NT2/D1 (cell line): ENCODE results near the gene PDCD4.

ENCODE experiments used
- DNase-seq: peaks from one replicate; pipeline ENCODE4 v3.0.0-alpha.2; 2011; ENCODE audit warnings: low read depth, low spot score
- H3K27me3 ChIP-seq: 2 replicates; pipeline ENCODE4 v1.6.0; 2011; ENCODE audit warnings: mild to moderate bottlenecking; ENCODE audit not compliant: insufficient read length, insufficient read depth
- H3K36me3 ChIP-seq: 2 replicates; pipeline ENCODE4 v1.6.1; 2011; ENCODE audit warnings: mild to moderate bottlenecking, low read length, mixed read lengths; ENCODE audit not compliant: insufficient read depth, insufficient read length
- H3K4me1 ChIP-seq: 2 replicates; pipeline ENCODE4 v1.5.1; 2011; ENCODE audit not compliant: insufficient read depth, insufficient read length
- H3K4me3 ChIP-seq: 2 replicates; pipeline ENCODE4 v1.5.1; 2011; ENCODE audit warnings: low read depth; ENCODE audit not compliant: insufficient read length
- H3K9ac ChIP-seq: 2 replicates; pipeline ENCODE4 v1.6.0; 2011; ENCODE audit warnings: low read depth; ENCODE audit not compliant: insufficient read length
- H3K9me3 ChIP-seq: 2 replicates; pipeline ENCODE4 v1.5.1; 2011; ENCODE audit warnings: mild to moderate bottlenecking, low read length; ENCODE audit not compliant: insufficient read depth
- SUZ12 ChIP-seq: IDR thresholded peaks from 2 replicates; pipeline ENCODE4 v1.6.1; 2011; ENCODE audit not compliant: insufficient read length, insufficient read depth; ENCODE audit errors: extremely low read depth
- YY1 ChIP-seq: IDR thresholded peaks from 2 replicates; pipeline ENCODE4 v1.6.1; 2011; ENCODE audit not compliant: insufficient read length, insufficient read depth
- ZNF274 ChIP-seq: IDR thresholded peaks from 2 replicates; pipeline ENCODE4 v1.6.1; 2011; ENCODE audit warnings: mild to moderate bottlenecking, low read depth, low read length

The PDCD4 gene

DNA sequence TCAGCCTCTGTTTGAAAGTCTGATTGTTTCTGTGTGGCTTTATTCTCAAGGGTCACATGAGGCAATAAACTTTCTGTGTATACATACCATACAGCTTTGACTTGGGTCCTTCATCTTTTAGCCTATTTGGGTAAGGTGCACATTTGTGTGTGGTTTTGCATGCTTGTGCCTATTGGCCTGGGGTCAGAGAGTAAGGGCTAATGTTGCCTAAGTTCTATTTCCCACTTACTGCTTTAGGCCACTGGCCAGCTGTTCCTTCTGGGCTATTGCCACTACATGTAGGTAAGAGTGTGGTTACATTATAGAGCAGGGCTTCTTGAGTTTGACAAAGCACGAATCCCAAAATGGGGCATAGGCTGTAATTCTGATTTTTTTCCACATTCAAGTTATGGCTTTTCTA, 25.5 kb downstream of the PDCD4 start:
- H3K9ac ChIP-seq, result no peak overlapping the region
- H3K4me1 ChIP-seq, result no peaks in the 10 kb centered on the region
- H3K27me3 ChIP-seq, result no peaks in the 10 kb centered on the region
- H3K36me3 ChIP-seq, result no peaks in the 10 kb centered on the region
- no peak overlapping the region for H3K4me3 ChIP-seq
- no peak for DNase-seq
- H3K9me3 ChIP-seq, result no peaks in the 10 kb centered on the region
- TF ChIP-seq YY1 (no peak), ZNF274 (no peak), SUZ12 (no peak)

GRCh38 chr10:110898391-110898790, 26.7 kb downstream of the PDCD4 start:
- no peak for DNase-seq

DNA sequence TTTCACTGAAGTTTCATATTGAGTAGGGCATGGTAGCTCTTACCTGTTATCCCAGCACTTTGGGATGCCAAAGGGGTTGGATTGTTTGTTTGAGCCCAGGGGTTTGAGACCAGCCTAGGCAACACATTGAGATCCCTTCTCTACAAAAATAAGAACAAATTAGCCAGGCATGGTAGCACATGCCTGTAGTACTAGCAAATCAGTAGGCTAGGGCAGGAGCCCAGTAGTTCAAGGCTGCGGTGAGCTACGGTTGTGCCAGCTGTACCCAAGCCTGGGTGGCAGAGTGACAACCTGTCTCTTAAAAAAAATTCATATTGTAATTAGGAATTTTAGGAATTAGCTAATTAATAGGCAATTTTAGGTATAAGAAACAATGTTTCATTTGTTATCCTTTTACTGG, 29.3 kb downstream of the PDCD4 start:
- H3K36me3 ChIP-seq, result no peaks in the 10 kb centered on the region
- H3K27me3 ChIP-seq, result no peaks in the 10 kb centered on the region
- no peaks in the 10 kb centered on the region for H3K9me3 ChIP-seq
- no peak for DNase-seq
- no peaks in the 10 kb centered on the region for H3K4me1 ChIP-seq
- H3K9ac ChIP-seq, result no peak overlapping the region
- no peak for TF ChIP-seq SUZ12
- TF ChIP-seq ZNF274, result no peak
- no peak for TF ChIP-seq YY1
- no peak overlapping the region for H3K4me3 ChIP-seq

More at GRCh38 chr10:110898391-110898790, 26.7 kb downstream of the PDCD4 start:
- Histone ChIP-seq H3K27me3 (no peaks in the 10 kb centered on the region), H3K4me1 (no peaks in the 10 kb centered on the region), H3K4me3 (no peak overlapping the region), H3K9ac (no peak overlapping the region), H3K36me3 (no peaks in the 10 kb centered on the region), H3K9me3 (no peaks in the 10 kb centered on the region)
- TF ChIP-seq SUZ12 (no peak), YY1 (no peak), ZNF274 (no peak)

GRCh38 chr10:110901954-110902819, 30.5 kb downstream of the PDCD4 start:
- DNase-seq, result no peak
- no peaks in the 10 kb centered on the region for H3K4me1 ChIP-seq
- H3K9ac ChIP-seq, result no peak overlapping the region
- no peaks in the 10 kb centered on the region for H3K36me3 ChIP-seq
- no peak overlapping the region for H3K4me3 ChIP-seq
- no peak for TF ChIP-seq YY1
- TF ChIP-seq ZNF274, result no peak
- no peak for TF ChIP-seq SUZ12
- H3K27me3 ChIP-seq, result no peaks in the 10 kb centered on the region
- H3K9me3 ChIP-seq, result no peaks in the 10 kb centered on the region

GRCh38 chr10:110903280-110904278, 31.9 kb downstream of the PDCD4 start:
- no peak for DNase-seq
- Histone ChIP-seq H3K9ac (no peak overlapping the region), H3K4me1 (no peaks in the 10 kb centered on the region), H3K27me3 (no peaks in the 10 kb centered on the region), H3K36me3 (no peaks in the 10 kb centered on the region), H3K4me3 (no peak overlapping the region), H3K9me3 (no peaks in the 10 kb centered on the region)
- TF ChIP-seq SUZ12 (no peak), ZNF274 (no peak), YY1 (no peak)

DNA sequence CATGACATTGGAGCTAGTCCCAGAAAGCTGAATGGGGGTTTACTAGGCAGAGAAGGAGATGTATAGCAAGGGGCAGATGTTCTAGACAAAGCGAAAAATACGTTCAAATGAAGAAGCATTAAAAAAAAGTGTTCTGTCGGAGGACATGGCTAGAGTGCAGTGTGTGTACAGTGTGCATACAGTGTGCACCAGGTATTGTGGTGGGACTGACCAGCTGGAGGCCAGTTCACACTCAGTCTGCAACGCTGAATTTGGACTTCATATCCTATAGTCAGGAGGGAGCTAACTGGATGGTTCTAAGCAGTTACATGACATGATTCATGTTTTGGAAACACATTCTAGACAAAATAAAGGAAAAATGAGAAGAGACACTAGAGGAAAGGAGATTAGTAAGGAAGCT, 38.4 kb downstream of the PDCD4 start:
- Histone ChIP-seq H3K4me1 (no peaks in the 10 kb centered on the region), H3K9ac (no peak overlapping the region), H3K27me3 (no peaks in the 10 kb centered on the region), H3K36me3 (no peaks in the 10 kb centered on the region), H3K9me3 (no peaks in the 10 kb centered on the region), H3K4me3 (no peak overlapping the region)
- TF ChIP-seq SUZ12 (no peak), ZNF274 (no peak), YY1 (no peak)
- no peak for DNase-seq
